GM19397 (cell line): Measurements from ENCODE around the gene PIAS3.

ENCODE experiments used
- ATAC-seq: cut with Tn5 transposase; IDR thresholded peaks from one replicate; pipeline ENCODE4 v1.9.1; 2021; ENCODE audit warnings: mild to moderate bottlenecking, moderate library complexity; ENCODE audit not compliant: unreplicated experiment

PIAS3 gene

DNA sequence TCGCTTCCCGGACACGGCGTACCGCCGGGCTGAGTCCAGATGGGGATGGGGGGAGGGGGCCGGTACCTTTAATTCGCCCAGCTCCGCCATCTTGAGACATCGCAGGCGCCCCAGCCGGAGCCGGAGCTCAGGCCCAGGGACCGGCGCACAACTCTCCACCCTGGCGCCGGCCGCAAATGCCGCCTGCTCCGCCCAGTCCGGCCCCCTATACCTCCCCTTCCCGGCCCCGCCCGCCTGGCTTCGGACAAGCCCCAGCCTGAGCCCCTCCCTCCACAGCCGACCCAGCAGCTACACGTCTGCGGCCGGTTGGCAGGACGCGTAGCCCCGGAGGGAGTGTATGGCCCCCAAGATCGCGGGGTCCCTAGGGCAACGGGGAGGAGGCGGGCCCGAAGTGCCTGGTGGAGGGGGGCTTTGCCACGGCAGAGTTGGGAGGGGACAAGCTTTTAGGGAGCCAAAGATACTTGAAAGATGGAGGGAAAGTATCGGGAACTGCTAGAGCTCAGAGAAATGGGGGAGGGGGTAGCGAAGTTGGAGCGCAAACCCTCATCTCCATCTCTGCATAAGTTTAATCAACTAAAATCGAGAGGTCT is at the start of gene PIAS3:
TSS of gene PIAS3 (minus strand) at position 181 of the 590 bp plus-strand sequence. CDS start at position 90, 91 bp downstream.
- ATAC-seq, result peak; percentile 88

- no peak for ATAC-seq
Observed at GRCh38 chr1:145908653-145909052, 49.8 kb upstream of the PIAS3 start.

DNA sequence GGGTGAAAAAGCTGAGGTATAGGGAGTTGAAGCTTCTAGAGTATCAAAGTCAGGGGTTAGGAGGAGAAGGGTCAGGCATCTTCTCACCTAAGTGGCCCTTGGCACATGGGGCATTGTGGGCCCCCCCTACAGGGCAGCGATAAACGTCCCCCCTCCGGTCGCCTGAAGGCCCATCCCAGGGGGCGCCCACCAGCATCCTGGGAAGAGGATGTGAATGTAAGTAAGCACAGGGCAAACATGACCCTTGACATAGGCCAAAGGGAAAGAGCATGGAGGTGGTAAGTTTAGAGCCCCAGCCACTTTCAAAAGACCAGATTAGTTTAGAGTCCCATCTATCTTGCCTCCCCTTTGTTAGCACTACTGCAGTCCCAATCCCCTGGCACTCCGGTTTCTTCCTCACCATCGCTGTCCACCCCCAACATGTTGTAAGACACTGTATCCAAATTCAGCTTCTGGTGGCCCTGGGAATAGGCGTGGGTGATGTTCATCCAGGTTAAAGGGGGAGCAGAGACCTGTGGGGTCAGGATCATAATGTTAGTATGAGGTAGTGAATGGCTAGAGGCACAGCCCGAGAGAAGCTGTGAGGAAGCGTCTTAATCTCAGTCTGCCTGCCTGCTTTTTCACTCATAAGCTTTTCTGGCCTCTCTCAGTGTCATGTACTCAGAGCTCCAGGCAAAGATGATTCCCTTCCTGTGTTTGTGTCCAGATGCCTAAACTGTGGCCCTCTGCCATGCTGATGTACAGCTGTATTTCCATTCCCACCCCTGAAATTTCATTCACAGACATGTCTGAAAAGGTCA is 48.3 kb upstream of the PIAS3 start:
- ATAC-seq, result no peak

DNA sequence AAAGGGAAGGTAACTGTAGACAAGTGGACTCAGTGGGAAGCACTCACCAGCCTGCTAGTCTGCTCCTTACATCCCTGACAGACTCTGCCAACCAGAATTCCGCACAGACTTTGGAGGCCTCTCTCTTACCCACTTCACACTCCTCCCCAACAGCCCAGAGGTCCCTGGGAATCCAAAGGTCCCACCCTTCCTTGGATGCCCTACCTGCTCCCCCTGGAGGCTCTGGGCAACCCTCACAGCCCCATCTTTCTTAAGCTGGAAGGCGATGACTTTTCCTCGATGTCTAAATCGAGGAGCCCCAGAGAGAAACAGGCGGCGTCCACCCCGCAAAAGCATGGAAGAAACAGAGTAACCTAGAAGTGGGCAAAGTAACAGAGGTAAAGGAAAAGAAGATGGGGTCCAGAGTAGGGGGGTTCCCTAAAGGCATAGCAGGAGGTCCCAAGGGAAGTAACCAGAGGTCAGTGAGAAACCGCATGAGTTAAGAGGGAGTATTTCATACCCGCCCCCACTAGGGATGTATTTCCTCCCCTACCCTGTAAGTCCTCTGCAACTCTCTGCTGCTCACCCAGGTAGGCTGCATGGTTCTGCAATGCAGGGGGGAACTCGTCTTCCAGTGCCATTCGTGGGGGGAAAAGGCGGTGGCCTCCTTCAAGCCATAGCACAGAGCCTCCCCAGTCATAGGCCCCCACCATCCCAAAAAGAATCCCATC is 42.6 kb upstream of the PIAS3 start:
- no peak for ATAC-seq

DNA sequence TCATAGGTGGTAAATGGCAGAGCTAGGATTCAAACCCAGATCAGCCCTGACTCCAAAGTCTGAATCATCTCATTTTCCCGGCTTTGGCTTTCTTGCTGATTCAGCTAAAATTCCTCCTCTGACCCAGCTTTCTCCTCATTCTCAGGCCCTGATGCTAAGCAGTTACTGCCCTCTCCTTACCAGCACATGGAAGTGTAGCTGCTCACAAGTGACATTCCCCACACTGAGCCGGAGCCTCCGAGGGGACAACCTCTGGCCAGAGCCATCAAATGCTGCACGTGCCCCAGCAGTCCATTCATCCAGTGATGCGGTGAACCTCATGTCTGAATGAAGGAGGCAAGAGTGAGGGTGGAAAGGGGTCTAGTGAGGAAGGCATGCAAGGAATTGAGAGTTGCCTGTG is 39.9 kb upstream of the PIAS3 start:
- ATAC-seq, result no peak

DNA sequence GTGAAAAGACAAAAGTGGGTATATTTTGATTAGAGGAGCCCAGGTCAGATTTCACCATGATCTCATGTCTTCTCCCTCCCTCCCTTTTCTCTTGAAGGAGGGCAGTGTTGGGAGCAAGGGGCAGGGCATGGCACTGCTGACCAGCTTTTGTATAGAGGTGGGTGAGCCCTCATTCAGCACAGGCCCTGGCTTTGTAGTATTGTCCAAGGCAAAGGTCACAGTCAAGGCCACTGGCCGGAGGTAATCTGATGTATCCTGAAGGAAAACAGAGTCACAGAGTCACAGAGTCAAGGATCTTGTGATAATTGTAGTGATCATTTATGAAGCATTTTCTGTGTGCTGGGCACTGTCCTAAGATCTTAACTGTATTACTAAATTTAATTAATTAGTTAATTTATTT is 39.1 kb upstream of the PIAS3 start:
- ATAC-seq, result no peak

GRCh38 chr1:145895471-145895870 is 36.6 kb upstream of the PIAS3 start:
- no peak for ATAC-seq

DNA sequence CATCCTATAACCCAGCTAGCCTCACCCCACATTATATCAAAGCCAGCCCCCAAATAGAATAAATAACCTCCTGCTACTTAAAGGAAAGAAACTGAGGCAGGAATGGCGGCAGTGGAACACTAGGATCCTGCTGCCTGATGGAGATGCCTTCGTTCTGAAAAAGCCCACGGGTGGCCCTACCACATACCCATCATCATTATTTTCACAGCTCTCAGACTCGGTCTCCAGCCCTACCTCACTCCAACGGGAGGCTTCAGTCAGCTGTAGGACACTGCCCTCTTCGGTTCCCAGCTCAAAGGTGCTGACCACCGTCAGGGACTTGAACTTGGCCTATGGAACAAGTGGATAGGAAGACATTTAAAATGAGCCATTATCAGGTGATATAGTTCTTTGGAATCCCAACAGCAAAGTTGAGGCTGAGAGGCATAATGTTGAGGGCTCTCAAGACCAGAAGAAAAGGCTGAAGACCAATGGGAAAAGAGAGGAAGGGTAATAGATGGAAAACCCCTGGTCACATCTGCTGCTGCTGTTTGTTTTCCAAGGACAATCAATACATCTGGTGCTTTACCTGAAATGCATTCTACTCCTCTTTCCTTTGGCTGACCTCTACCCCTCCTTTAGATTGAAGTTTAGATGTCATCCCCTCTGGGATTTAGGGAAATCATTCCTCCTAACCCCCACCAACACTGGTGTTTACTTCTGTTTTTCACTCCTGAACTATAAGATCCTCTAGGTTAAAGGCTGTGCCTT is 34.6 kb upstream of the PIAS3 start:
- ATAC-seq, result no peak

DNA sequence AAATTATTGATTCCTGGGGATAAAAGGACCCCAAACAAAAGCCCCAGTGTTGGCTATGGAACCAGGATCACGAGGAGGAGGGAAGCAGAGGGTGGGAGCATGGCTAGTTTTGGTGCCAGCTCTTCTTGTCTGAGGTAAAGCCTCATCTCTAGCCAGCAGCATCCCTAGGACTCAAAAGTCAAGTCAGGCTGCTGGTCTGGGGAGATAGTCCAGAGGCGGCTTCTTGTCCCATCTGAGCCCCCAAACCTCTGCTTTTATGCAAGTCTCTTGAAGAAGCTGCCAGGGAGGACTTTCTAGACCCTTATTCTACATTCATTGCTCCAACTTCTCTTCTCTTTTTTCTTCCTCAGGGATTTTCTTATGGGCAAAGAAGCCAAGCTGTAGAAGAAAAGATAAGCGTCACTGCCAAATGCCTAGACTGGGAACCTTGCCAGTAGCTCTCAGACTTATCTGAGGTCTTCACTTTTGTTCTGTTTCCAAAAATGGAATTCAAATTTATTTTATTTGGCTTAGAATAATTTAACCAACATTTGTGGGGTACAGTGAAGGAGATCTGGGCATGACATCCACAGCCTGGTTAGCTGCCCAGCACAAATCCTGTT is 33.7 kb upstream of the PIAS3 start:
- ATAC-seq, result no peak

GRCh38 chr1:145891587-145892485 is 33.0 kb upstream of the PIAS3 start:
- ATAC-seq, result no peak

DNA sequence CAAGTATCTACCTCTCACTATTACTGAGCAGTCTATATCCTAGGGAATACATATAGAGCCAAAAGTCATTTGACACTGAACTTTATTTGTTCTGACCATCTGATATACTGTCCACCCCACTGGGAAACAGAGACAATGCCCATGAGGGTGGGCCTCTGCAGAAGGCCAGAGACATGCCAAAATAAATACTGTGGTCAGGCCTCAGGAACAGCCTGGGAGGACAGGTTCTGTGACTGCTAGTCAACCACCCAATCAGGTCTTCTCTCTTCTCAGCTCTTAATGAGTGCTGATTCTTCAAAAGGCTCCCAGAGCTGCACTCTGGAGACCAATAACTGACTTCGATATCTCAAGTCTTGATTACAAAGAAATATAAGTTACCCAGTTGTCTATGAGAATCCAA is 32.3 kb upstream of the PIAS3 start:
- no peak for ATAC-seq

- no peak for ATAC-seq
Observed at GRCh38 chr1:145889722-145890121, 30.8 kb upstream of the PIAS3 start.

DNA sequence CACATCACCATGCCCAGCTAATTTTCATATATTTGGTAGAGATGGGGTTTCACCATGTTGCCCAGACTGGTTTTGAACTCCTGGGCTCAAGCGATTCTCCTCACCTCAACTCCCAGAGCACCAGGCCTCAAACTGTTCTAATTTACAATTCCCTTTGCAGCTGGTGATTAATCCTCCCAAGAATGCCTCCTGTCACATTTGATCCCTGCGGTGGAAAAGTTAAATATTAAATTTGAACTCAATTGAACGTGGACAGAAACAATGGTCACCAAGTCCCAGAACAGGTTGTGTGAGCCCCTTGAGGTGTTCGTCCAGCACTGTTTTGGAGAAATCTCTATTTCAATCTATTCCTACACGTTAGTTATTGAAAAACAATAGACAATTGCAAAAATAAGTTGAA is 28.8 kb upstream of the PIAS3 start:
- ATAC-seq, result no peak

DNA sequence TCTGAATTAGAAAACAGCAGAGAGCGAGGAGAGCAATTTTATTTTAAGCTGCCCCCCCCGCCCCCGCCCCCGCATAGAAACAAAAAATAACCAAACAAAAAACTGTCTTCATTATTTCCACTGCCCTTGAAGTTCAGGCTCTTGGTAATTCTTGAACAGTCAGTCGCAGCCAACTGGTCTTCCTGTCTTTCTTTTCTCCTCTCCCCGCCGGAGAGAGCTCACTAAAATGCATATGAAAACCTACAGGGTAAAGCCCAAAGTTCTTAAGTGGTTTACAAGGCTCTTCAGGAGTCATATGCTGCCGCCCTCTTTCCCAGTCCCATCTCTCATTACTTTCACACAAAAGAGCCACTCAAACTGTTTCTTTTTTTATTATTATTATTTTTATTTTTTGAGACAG is 27.9 kb upstream of the PIAS3 start:
- ATAC-seq, result no peak

GRCh38 chr1:145886390-145886789 is 27.5 kb upstream of the PIAS3 start:
- no peak for ATAC-seq

DNA sequence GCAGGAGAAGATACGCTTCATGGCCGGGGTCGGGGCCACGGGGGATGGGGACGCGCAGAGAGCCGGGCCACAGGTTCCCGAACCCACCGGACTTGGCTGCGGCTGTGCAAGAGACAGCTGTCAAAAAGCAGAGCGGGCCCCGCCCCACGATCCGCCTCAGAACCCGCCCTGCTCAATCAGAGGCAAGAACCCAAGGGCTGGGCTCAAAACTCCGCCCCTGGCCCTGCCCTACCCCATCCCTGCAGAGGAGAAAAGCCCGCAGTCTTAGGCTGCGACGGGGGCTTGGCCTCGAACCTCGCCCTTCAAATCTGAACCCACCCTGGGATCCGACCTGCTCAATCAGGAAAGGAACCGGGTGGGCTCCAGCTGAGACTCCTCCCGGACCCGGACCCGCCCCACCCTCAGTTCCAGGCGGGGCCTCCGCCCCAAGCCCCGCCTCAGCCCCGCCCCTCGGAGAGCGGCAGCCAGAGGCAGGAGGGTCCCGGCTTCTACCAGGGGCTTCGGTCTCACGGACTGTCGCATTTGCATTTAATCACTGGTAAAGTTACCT is 26.9 kb upstream of the PIAS3 start, which contains the start of gene ANKRD35:
TSS of gene ANKRD35 (minus strand) at position 129 of the 550 bp plus-strand sequence. CDS start at position 21, 108 bp downstream.
- peak; percentile 97 for ATAC-seq

- no peak for ATAC-seq
Observed at GRCh38 chr1:145884675-145885074, 25.8 kb upstream of the PIAS3 start.

GRCh38 chr1:145879775-145880174 is 20.9 kb upstream of the PIAS3 start:
- no peak for ATAC-seq

DNA sequence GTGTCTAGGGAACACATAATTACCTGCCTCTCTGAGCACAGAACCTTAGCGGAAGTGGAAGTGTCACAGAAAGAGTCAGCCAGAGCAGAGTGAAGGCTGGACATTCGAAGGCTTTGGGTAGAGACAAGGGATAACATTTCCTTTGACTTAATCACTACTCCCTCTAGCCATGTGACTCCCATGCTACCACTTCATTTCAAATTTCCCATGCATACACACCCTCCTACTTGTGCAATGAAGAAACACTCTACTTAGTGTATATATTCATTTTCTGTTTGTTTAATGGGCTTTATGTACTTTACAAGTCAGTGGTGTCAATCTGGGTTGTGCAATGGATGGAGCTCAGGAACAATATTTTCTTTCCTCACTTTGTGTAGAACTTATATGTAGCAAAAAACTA is 19.8 kb upstream of the PIAS3 start:
- ATAC-seq, result no peak
